ENCODE data around the gene CBX5. TPM values are rescaled to one million over a fixed set of nuclear protein-coding genes. Genes with fewer than 3 reads are reported as not detected.

CBX5 gene
- total and polyA plus RNA-seq, 9 of the 15 experiments (the other 6 are each of a cell fraction or from before 2014, with no cell fraction given) = 32.6 to 102 (median 59.2) TPM

- TF ChIP-seq CHAMP1 (IDR thresholded peaks at IDR 0.05) (no peak), E2F5 (CRISPR knock-in tag; IDR thresholded peaks at IDR 0.05) (0 out of 2 replicates have a peak, but pooled peaks have one; percentile 71), ZNF444 (CRISPR knock-in tag; IDR thresholded peaks at IDR 0.05) (no peak), GATAD2A (IDR thresholded peaks at IDR 0.05) (no peak), REST (IDR thresholded peaks at IDR 0.05; ENCODE audit: borderline replicate concordance) (no peak), REST (CRISPR knock-in tag; IDR thresholded peaks at IDR 0.05; ENCODE audit: low read depth) (no peak; the same call in 1 of the 2 replicates), RREB1 (CRISPR knock-in tag; IDR thresholded peaks at IDR 0.05) (no peak), RBM14 (IDR thresholded peaks at IDR 0.05; ENCODE audit: borderline replicate concordance, insufficient read depth, low read depth, low read length) (no peak), TAF7 (tag; IDR thresholded peaks at IDR 0.05) (peak; percentile 99)
Measured at GRCh38 chr12:54280468-54281260, 742 bp upstream of the CBX5 start, which contains the start of gene HNRNPA1 (continued).
